WI38 (cell line): ENCODE measurements around the gene UPF2.
"Not testable (repeated sequence)": the region's sequence is repeated elsewhere in the genome, so short reads cannot be mapped to it uniquely, and the experiment has no call there.

Experiments
- H3K4me3 ChIP-seq: 2 replicates; pipeline ENCODE4 v1.5.1; 2011; ENCODE audit warnings: low read depth, mild to moderate bottlenecking, control low read depth, low read length
- CTCF ChIP-seq: IDR thresholded peaks from 2 replicates; pipeline ENCODE4 v1.5.1; 2012; ENCODE audit warnings: low read depth, mild to moderate bottlenecking, control low read depth, low read length

The UPF2 gene

GRCh38 chr10:11898033-11898371, 144.6 kb downstream of the UPF2 start:
- H3K4me3 ChIP-seq = no peak overlapping the region
- TF ChIP-seq CTCF = no peak

GRCh38 chr10:11896549-11897200, 145.9 kb downstream of the UPF2 start:
- TF ChIP-seq CTCF = no peak
- no peak overlapping the region for H3K4me3 ChIP-seq

DNA sequence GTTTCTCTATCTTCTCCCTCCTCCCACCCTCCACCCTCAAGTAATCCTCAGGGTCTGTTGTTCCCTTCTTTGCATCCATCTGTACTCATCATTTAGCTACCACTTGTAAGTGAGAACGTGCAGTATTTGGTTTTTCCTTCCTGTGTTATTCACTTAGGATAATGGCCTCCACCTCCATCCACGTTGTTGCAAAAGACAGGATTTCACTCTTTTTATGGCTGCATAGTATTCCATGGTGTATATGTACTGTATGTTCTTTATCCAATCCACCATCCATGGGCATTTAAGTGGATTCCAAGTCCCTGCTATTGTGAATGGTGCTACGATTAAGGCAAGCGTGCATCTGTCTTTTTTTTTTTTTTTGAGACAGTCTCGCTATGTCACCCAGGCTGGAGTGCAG, 147.0 kb downstream of the UPF2 start:
- no peak overlapping the region for H3K4me3 ChIP-seq
- no peak for TF ChIP-seq CTCF

DNA sequence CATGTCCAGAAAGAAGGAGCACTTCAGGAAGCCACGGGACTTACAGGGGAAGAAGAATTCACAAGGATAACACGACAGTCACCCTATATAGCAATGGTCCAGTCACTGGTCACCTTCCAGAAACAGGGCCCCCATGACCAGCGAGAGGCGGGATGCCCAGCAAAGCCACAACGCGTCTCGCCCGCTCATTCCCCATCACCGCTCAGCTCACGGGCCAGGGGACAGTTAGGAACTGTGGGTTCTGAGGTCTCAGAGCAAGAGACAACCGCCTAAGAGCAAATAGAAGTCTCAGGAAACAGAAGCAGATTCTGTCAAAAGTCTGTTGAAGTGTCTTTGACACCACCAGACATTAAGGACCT, 147.5 kb downstream of the UPF2 start:
- H3K4me3 ChIP-seq = no peak overlapping the region
- no peak for TF ChIP-seq CTCF

DNA sequence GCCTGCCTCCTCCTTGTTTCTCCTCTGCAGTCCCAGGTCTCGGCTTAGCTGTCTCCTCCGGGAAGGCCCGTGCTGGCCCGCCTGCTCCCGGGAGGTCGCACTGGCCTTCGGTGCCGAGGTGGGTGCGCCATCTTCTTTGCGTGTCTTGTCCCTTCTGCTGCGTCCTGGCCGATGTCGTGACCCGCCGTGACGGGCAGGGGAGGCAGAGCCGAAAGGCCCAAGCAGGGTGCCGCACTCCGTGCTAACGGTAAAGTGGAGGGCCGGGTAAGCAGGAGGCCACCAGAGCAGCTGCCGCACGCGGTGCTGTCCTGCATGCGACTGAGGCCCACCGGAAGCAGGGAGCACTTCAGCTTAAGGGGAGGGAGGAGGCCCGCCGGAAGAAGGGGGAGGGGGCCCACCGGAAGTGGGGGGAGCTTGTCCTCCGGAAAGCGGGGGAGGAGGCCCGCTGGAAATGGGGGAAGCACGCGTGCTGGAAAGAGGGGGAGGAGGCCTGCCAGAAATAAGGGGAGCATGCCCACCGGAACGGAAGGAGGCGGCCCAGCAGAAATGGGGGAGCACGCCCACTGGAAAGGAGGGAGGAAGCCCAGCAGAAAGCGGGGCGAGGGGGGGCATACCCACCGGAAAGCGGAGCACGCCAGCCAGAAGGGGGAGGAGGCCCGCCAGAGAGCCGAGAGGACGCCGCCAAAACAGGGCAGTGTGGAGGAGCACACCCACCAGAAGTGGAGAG, 148.1 kb downstream of the UPF2 start:
- no peak for TF ChIP-seq CTCF
- H3K4me3 ChIP-seq = no peak overlapping the region

- TF ChIP-seq CTCF = no peak
- H3K4me3 ChIP-seq = no peak overlapping the region
Observed at GRCh38 chr10:11893749-11894278, 148.8 kb downstream of the UPF2 start.

DNA sequence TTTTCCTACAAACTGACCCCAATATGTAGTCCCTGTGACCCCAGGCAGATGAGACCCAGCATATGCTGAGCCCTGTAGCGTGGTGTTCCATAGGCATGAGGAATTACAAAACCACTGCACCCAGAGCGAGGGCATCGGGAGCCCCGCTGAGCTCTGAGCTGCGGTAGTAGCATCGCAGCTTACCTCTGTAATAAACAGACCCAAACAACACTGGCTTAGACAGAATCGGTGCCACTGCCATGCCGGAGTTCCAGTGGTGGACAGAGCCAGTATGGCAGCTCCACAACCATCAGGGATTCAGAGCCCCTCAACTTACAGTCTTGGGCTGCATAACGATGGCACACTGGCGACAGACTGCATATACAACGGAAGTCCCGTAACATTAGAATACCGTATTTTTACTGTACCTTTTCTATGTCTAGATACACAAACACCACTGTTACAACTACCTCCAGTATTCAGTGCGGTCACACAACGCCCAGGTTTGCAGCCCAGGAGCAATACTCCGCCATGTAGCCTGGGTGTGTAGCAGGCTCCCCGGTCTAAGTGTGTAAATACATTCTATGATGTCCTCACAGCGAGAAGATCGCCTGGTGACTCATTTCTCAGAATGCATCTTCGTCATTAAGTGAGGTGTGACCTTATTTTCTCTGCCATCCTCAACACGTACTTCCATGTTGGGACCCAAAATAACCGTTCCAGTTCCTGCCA, 150.7 kb downstream of the UPF2 start:
- H3K4me3 ChIP-seq = no peak overlapping the region
- TF ChIP-seq CTCF = no peak

- H3K4me3 ChIP-seq = not testable (repeated sequence)
Observed at GRCh38 chr10:11889263-11889662, 153.3 kb downstream of the UPF2 start.
